ENCODE measurements around the gene RNF208. TPM values are rescaled to one million over a fixed set of nuclear protein-coding genes. Genes with fewer than 3 reads are reported as not detected.
"Not testable (repeated sequence)": the region's sequence is repeated elsewhere in the genome, so short reads cannot be mapped to it uniquely, and the experiment has no call there.

Gene RNF208
- total RNA-seq, 2 experiments from 2014 or later: 6.0 to 7.1 TPM

DNA sequence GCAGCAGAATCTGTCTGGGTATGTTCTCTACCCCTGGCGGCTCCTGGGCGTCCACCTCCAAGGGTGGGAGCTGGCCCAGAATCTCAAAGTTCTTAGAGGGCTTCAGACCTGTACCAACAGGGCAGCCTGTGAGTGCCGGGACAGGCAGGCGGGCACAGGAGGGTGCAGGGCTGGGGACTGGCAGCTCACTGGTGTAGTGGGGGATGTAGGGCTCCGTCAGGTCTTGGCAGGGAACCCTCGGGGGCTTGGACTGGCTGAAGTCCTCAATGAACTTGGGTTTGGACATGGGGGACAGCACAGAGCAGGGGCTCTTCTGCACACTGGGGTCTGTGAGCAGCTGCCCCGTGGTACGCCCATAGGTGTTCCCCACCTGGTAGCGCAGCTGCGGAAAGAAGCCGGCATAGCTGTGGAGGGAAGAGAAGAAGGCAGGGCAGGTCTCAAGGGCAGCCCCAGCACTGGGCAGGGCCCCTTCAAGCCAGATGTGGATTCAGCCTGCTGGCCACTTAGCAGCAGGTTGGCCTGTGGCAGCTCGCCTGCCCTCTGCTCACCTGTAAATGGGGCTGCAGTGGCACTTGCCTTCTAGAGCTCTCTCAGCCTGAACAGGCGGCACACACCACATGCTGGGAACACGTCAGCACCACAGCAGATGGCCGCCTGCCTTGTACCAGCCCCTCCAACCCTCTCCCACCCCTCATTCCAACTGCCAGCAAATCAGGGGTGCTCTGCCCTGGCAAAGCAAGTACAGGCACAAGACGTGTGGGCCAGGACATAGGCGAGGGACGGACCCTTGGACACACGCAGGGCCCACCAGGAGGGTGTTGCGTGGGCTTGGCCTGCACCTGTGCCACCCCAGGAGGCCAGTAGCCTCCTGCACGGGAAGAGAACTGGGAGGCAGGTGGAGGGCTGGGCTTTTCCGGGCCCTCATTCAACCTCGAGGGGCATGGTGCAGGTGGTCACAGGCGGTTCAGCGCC is 23.7 kb upstream of the RNF208 start:
- DNase-seq: no peak
- no peaks in the 10 kb centered on the region for H3K9me3 Mint-ChIP-seq
- H3K36me3 Mint-ChIP-seq: peaks cover 22% of the 10 kb centered on the region
- H3K27ac Mint-ChIP-seq: no peak overlapping the region
- H3K27me3 Mint-ChIP-seq: no peaks in the 10 kb centered on the region
- peaks cover 14% of the 10 kb centered on the region for H3K4me1 Mint-ChIP-seq
- H3K4me3 Mint-ChIP-seq: no peak overlapping the region

DNA sequence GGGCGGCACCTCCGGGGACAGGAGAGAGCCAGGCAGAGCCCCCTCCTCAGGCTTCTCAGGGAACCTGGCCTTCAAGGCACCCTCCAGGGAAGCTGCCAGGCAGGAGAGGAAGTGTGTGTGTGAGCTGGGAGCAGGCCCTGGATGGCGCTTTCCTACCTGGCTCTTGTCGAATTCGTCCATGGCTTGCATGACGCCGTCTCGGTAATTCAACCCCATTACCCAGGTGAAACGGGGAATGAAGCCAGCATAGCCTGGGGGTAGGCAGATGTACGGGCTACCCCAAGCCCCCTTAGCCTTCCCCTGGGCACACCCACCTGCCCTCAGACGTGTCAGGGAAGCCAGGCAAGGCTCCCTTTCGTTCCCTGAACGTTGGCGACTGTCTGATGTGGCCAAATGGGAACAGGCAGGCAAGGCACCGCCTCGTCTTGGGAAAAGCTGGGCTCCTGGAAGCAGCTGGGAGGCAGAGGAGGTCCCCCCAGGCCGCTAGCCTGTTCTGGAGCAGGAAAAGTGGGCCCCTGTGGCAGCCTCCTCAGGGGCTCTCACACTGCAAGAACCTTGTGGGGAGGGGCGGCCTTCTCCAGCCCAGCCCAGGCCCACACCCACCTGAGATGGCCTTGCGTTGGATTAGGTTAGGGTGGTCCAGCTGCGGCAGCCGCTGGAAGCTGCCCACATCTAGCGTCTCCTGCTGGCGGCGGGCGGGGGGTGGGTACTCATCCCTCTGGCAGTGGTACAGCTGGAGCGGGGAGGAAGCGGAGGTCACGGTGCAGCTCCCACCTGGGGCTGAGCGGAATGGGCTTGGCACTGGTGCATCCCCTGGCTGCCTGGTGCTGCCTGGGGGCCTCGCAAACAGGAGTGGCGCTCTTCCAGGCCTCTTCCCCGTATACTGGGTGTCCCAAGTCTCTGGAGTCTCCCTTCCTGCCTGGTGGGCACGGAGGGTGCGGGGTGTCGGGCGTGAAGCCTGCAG is 22.7 kb upstream of the RNF208 start:
- no peak overlapping the region for H3K4me3 Mint-ChIP-seq

DNA sequence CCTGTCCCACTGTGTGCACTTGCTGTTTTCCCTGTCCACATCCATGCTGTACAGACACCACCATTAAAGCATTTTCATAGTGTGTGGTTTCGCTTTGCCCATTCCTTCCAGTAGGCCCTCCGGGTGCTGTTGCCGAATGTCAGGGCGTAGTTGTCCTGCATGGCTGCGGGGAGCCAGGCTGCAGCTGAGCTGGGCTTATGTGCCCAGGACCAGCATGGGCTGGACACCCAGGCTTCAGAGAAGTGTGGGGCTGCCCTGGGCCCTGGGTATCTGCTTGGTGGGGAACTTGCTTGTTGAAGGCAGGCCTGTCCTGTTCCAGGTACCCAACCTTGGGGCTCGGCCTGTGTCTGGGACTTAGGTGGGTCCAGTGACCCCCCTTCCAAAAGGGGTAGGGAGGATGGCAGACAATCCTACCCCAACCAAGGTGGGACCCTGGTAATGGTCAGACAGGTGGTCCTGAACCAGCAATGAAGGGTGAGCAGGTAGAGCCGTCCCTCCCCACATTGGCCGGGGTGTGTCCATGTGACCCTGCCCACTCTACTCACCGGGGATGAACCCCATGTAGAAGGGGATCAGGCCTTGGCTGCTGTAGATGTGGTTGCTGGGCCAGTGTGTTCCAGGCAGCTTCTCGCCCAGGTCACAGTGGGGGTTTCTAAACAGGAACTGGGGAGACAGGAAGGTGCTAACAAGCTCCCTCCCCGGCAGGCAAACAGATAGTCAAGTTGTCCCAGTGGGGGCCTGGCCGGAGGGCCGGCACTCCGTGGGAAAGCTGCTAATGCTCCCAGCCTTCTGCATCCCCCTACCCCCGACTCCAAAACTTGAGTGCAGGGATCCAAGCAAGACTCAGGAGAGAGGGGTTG is 21.8 kb upstream of the RNF208 start:
- H3K4me1 Mint-ChIP-seq: peaks cover 18% of the 10 kb centered on the region
- H3K36me3 Mint-ChIP-seq: peaks cover 24% of the 10 kb centered on the region
- no peaks in the 10 kb centered on the region for H3K27me3 Mint-ChIP-seq
- no peak for DNase-seq
- H3K4me3 Mint-ChIP-seq: peak overlapping the region; percentile 25
- no peaks in the 10 kb centered on the region for H3K9me3 Mint-ChIP-seq
- H3K27ac Mint-ChIP-seq: no peak overlapping the region

More for the DNA sequence above, 22.7 kb upstream of the RNF208 start:
- Mint-ChIP-seq H3K27me3 (no peaks in the 10 kb centered on the region), H3K4me1 (peaks cover 14% of the 10 kb centered on the region), H3K27ac (no peak overlapping the region), H3K9me3 (no peaks in the 10 kb centered on the region), H3K36me3 (peaks cover 22% of the 10 kb centered on the region)
- no peak for DNase-seq

GRCh38 chr9:137243266-137243625 is 21.2 kb upstream of the RNF208 start:
- not testable (repeated sequence) for H3K9me3 Mint-ChIP-seq, H3K27me3 Mint-ChIP-seq, H3K27ac Mint-ChIP-seq, DNase-seq
- H3K36me3 Mint-ChIP-seq: peaks cover 26% of the 10 kb centered on the region
- H3K4me3 Mint-ChIP-seq: peak overlapping the region; percentile 82
- peaks cover 21% of the 10 kb centered on the region for H3K4me1 Mint-ChIP-seq

- Mint-ChIP-seq H3K27me3 (no peaks in the 10 kb centered on the region), H3K4me3 (peak overlapping the region; percentile 82), H3K9me3 (no peaks in the 10 kb centered on the region), H3K4me1 (peaks cover 23% of the 10 kb centered on the region), H3K27ac (peak overlapping the region; percentile 69), H3K36me3 (peaks cover 26% of the 10 kb centered on the region)
- DNase-seq: no peak
Measured at GRCh38 chr9:137242269-137243203, 20.5 kb upstream of the RNF208 start.

DNA sequence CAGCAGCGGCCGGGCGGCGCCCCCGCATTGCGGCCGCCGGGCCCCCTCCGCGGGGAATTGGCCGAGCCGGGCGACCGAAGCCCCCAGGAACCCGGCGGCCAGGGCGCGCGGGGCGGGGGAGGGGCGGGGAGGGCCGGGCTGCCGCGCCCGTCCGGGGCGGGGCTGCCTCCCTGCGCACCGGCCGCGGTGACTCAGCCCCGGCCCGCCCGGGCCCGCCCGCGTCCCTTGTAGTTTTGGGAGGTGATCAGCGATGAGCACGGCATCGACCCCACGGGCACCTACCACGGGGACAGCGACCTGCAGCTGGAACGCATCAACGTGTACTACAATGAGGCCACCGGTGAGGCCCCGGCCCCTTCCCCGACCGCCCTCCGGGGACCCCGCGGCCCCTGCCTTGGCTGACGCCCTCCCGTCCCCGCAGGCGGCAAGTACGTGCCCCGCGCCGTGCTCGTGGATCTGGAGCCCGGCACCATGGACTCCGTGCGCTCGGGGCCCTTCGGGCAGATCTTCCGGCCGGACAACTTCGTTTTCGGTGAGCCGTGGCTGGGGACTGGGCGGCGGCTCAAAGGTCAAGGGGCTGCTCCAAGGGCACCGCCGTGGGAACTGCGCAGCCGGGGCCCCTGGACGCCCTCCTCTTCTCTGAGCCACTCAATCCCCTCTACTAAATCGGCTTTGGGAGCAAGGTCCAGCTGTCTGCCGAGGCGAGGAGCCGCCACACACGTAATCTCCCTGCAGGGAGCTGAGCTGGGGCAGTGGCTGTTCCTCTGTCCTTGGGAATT is 19.6 kb upstream of the RNF208 start:
- H3K27me3 Mint-ChIP-seq: no peaks in the 10 kb centered on the region
- peaks cover 26% of the 10 kb centered on the region for H3K36me3 Mint-ChIP-seq
- peak; percentile 72 for DNase-seq
- H3K27ac Mint-ChIP-seq: peak overlapping the region; percentile 67
- peaks cover 23% of the 10 kb centered on the region for H3K4me1 Mint-ChIP-seq
- peak overlapping the region; percentile 82 for H3K4me3 Mint-ChIP-seq
- H3K9me3 Mint-ChIP-seq: no peaks in the 10 kb centered on the region

GRCh38 chr9:137240841-137241489 is 18.9 kb upstream of the RNF208 start, which contains the start of gene TUBB4B:
TSS of gene TUBB4B (plus strand) at chr9:137241287. CDS start at chr9:137241361, 74 bp downstream.
- no peaks in the 10 kb centered on the region for H3K27me3 Mint-ChIP-seq
- peak; percentile 99 for DNase-seq

DNA sequence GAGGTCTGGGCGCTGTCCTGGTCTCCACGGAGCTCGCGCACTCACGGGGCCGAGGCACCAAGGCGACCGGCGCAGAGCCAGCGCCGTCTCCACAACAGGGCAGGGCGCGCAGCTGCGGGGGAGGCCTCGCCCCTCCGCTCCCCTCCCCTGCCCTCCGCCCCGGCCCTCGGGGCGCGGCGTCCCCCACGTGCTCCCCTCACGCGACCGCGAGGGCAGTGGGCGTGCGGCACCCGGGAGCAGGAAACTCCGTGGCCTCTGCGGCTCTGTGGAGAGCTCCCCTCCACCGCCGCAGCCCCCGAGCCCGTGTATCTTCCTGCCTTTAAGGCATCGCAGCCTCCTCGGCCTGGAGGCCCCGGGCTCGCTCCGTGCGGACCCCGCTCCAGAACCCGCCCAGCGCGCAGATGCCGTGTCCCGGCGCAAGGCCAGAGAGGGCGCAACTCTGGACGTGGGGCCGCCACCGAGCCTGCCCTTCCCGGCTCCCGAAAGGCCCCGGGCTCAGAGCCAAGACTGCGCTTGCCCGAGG is 18.3 kb upstream of the RNF208 start:
- peak; percentile 83 for DNase-seq
- Mint-ChIP-seq H3K27ac (peak overlapping the region; percentile 56), H3K4me3 (peak overlapping the region; percentile 80), H3K36me3 (peaks cover 26% of the 10 kb centered on the region), H3K9me3 (no peaks in the 10 kb centered on the region), H3K4me1 (peaks cover 23% of the 10 kb centered on the region), H3K27me3 (peaks cover under 1% of the 10 kb centered on the region)

More at GRCh38 chr9:137240841-137241489, 18.9 kb upstream of the RNF208 start, which contains the start of gene TUBB4B:
- no peaks in the 10 kb centered on the region for H3K9me3 Mint-ChIP-seq
- peaks cover 23% of the 10 kb centered on the region for H3K4me1 Mint-ChIP-seq
- peak within 1 kb of the TSS; percentile 88 for H3K4me3 Mint-ChIP-seq
- peak within 1 kb of the TSS; percentile 88 for H3K27ac Mint-ChIP-seq
- H3K36me3 Mint-ChIP-seq: peaks cover 26% of the 10 kb centered on the region

GRCh38 chr9:137239541-137240200 is 17.6 kb upstream of the RNF208 start:
- DNase-seq, H3K9me3 Mint-ChIP-seq, H3K27me3 Mint-ChIP-seq: not testable (repeated sequence)
- Mint-ChIP-seq H3K27ac (peak overlapping the region; percentile 56), H3K4me3 (peak overlapping the region; percentile 80), H3K4me1 (peaks cover 23% of the 10 kb centered on the region), H3K36me3 (peaks cover 26% of the 10 kb centered on the region)

GRCh38 chr9:137237759-137238726 is 16.0 kb upstream of the RNF208 start:
- DNase-seq: peak; percentile 3
- Mint-ChIP-seq H3K27me3 (peaks cover 5% of the 10 kb centered on the region), H3K4me1 (peaks cover 17% of the 10 kb centered on the region), H3K27ac (no peak overlapping the region), H3K36me3 (peaks cover 19% of the 10 kb centered on the region), H3K9me3 (no peaks in the 10 kb centered on the region), H3K4me3 (no peak overlapping the region)

DNA sequence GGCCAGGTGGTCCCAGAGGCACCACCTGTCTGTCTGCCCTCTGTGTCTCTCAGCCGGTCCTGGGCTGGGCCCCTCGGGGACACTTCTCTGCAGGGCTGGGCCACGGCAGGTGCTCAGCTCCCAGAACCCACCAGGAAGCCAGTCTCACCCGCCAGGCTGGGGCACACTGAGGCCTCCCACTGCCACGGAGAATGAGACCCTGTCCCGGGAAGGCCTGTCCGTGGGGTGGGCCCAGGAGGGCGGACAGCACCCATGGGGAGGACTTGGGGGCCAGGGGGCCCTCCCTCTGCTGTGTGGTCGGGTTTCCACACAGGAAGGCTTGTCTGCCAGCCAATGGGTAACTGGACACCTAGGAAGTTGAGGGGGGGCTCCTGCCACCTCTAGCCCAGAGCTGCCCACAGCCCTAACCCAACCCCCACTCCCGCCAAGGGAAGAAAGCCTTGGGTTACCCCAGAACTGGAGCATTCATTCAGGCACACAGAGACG is 14.9 kb upstream of the RNF208 start:
- Mint-ChIP-seq H3K4me3 (no peak overlapping the region), H3K4me1 (peaks cover 9% of the 10 kb centered on the region), H3K36me3 (peaks cover 9% of the 10 kb centered on the region), H3K27ac (no peak overlapping the region), H3K27me3 (peaks cover 5% of the 10 kb centered on the region), H3K9me3 (no peaks in the 10 kb centered on the region)
- peak; percentile 6 for DNase-seq

All from activated naive CD8-positive, alpha-beta T cell treated with anti-CD3 and anti-CD28 coated beads for 36 hours (primary cell).